Glutamatergic neuron (in vitro differentiated cells): Measurements from ENCODE around the gene POLE3. TPM values are rescaled to one million over a fixed set of nuclear protein-coding genes. Genes with fewer than 3 reads are reported as not detected.

Experiments
- DNase-seq: peaks from one replicate; pipeline ENCODE4 v3.0.0; 2022
- H3K27ac Mint-ChIP-seq: one replicate; pipeline ENCODE4 v1.8.0; 2020; ENCODE audit warnings: mild to moderate bottlenecking, mixed read lengths, inconsistent platforms; ENCODE audit not compliant: unreplicated experiment
- H3K27me3 Mint-ChIP-seq: one replicate; pipeline ENCODE4 v1.8.0; 2020; ENCODE audit warnings: mild to moderate bottlenecking, moderate library complexity, mixed read lengths, inconsistent platforms; ENCODE audit not compliant: unreplicated experiment
- H3K36me3 Mint-ChIP-seq: one replicate; pipeline ENCODE4 v1.8.0; 2020; ENCODE audit warnings: mild to moderate bottlenecking, mixed read lengths, inconsistent platforms; ENCODE audit not compliant: unreplicated experiment
- H3K4me1 Mint-ChIP-seq: one replicate; pipeline ENCODE4 v1.8.0; 2020; ENCODE audit warnings: mild to moderate bottlenecking, low read depth, mixed read lengths, inconsistent platforms; ENCODE audit not compliant: unreplicated experiment
- H3K4me3 Mint-ChIP-seq: one replicate; pipeline ENCODE4 v1.8.0; 2020; ENCODE audit warnings: mild to moderate bottlenecking, mixed read lengths, inconsistent platforms; ENCODE audit not compliant: unreplicated experiment
- H3K9me3 Mint-ChIP-seq: one replicate; pipeline ENCODE4 v1.8.0; 2020; ENCODE audit warnings: mild to moderate bottlenecking, moderate library complexity, mixed read lengths, inconsistent platforms; ENCODE audit not compliant: unreplicated experiment
- long read RNA-seq: library from polyadenylated mRNA; unstranded; transcript quantifications from one replicate; pipeline ENCODE4 v2.0.0, GENCODE V29; 2020; ENCODE audit not compliant: unreplicated experiment
- total RNA-seq: library from RNA; stranded (reverse); fragmentation: NEBNext Ultra II Directional; extraction: Animal tissue kit (Norgen Biotek cat#: 25700); gene quantifications from one replicate; pipeline ENCODE4 v1.2.1, GENCODE V29; 2021; ENCODE audit not compliant: unreplicated experiment
- TF ChIP-seq, protein P1 (sequence below): fragments of 200-600 bp; sonication (generic); IDR thresholded peaks from one replicate; pipeline ENCODE4 v1.5.0; 2021; ENCODE audit not compliant: partially characterized antibody, unreplicated experiment

POLE3 gene
- 22.3 TPM for total RNA-seq
- long read RNA-seq, transcript POLE3-201 (4 exons, 2,109 nt), result major isoform, 16 of 19 reads
- long read RNA-seq, partial matches to known transcripts, result 0 of 19 reads
- long read RNA-seq, other reads (novel, unspliced or antisense), result 0 of 19 reads

DNA sequence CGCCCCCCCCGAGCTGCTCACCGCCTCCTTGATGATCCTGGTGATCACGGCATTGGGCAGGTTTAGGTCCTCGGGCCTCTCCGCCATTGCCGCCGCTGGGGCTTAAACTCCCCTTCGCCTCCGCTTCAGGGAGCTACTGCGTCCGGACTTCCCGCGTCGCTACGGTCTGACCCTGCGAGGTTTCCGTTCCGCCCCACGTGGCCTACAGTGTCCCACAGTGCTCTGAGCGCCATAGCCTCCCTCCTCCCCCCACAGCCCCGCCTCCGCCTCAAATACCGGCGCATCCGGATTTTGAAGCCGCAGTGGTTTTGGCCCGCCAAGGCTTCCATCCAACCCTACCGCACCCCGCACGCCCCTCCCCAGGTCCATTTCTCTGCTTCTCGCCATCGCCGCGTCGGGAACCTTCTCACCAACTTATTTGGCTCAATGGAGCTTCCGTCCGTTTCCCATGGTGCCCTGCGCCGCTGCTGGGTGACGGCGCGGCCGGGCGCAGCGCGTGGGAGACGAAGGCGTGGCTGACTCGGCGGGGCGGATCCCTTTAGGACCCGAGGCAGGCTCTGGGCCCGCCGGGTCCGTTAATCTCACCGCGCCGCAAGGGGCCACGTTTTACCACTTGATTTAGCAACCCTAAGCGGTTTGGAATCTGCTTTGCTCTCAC is at the start of gene POLE3, which contains the start of gene C9orf43:
TSS of gene POLE3 (minus strand) at position 469 of the 658 bp plus-strand sequence. CDS start at position 87, 382 bp downstream.
TSS of gene C9orf43 (plus strand) at position 541 of the 658 bp plus-strand sequence. CDS start 2,747 bp downstream, outside the sequence.
- TF ChIP-seq, protein P1, sequence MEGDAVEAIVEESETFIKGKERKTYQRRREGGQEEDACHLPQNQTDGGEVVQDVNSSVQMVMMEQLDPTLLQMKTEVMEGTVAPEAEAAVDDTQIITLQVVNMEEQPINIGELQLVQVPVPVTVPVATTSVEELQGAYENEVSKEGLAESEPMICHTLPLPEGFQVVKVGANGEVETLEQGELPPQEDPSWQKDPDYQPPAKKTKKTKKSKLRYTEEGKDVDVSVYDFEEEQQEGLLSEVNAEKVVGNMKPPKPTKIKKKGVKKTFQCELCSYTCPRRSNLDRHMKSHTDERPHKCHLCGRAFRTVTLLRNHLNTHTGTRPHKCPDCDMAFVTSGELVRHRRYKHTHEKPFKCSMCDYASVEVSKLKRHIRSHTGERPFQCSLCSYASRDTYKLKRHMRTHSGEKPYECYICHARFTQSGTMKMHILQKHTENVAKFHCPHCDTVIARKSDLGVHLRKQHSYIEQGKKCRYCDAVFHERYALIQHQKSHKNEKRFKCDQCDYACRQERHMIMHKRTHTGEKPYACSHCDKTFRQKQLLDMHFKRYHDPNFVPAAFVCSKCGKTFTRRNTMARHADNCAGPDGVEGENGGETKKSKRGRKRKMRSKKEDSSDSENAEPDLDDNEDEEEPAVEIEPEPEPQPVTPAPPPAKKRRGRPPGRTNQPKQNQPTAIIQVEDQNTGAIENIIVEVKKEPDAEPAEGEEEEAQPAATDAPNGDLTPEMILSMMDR, result no peak
- Mint-ChIP-seq H3K4me1 (peaks cover 2% of the 10 kb centered on the region), H3K27me3 (peaks cover 3% of the 10 kb centered on the region), H3K36me3 (no peaks in the 10 kb centered on the region), H3K27ac (peak within 1 kb of the TSS; percentile 92), H3K4me3 (peak within 1 kb of the TSS; percentile 98), H3K9me3 (peaks cover 8% of the 10 kb centered on the region)
- peak; percentile 95 for DNase-seq

GRCh38 chr9:113456235-113456634 is 45.8 kb upstream of the POLE3 start:
- DNase-seq, result no peak

DNA sequence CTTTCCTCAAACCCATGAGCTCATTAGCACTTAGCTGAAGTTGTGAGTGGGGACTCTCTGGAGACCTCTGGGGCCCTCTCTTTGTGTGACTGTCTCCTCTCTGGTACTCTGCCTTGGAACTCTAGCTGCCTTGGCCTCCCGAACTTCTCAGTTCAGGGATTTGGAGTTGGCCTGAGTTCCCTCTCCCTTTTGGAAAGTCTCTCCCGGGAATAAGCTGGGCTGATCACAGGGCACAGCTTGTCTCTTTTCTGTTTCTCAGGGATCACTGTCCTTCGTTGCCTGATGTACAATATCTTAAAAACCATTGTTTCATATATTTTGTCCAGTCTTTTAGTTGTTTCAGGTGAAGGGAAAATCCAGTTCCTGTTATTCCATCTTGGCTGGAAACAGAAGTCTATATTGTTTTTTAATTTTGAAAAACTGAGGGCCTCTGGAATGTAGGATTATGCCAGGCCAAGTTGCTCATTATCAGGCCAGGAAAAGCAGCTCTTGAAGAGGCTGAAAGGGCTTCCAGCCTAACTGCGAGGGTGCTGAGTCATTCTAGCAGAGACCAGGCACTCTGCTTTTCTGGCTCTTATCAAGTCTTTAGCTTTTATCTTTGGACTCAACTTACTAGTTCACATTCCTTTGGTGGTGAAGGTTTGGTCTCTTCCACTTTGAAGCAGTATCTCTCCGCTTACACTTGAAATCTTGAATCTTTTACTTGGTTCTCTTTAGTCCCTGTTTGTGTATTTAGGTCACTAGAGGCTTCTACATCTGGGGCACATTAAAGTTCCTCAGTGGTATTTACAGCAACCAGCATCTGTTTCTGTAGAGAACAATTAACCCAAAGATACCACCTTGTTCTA is 44.7 kb upstream of the POLE3 start:
- H3K4me3 Mint-ChIP-seq, result no peak overlapping the region
- TF ChIP-seq, protein P1, result no peak
- H3K27me3 Mint-ChIP-seq, result peaks cover 3% of the 10 kb centered on the region
- no peak overlapping the region for H3K27ac Mint-ChIP-seq
- peaks cover 1% of the 10 kb centered on the region for H3K9me3 Mint-ChIP-seq
- peaks cover 8% of the 10 kb centered on the region for H3K4me1 Mint-ChIP-seq
- DNase-seq, result no peak
- H3K36me3 Mint-ChIP-seq, result no peaks in the 10 kb centered on the region

More at GRCh38 chr9:113456235-113456634, 45.8 kb upstream of the POLE3 start:
- H3K36me3 Mint-ChIP-seq, result no peaks in the 10 kb centered on the region
- H3K27me3 Mint-ChIP-seq, result peaks cover 3% of the 10 kb centered on the region
- H3K9me3 Mint-ChIP-seq, result peaks cover 1% of the 10 kb centered on the region
- H3K4me1 Mint-ChIP-seq, result peaks cover 8% of the 10 kb centered on the region
- no peak overlapping the region for H3K4me3 Mint-ChIP-seq
- TF ChIP-seq, protein P1, result no peak
- no peak overlapping the region for H3K27ac Mint-ChIP-seq

GRCh38 chr9:113452113-113452605 is 41.7 kb upstream of the POLE3 start:
- Mint-ChIP-seq H3K4me1 (peaks cover 8% of the 10 kb centered on the region), H3K36me3 (no peaks in the 10 kb centered on the region), H3K27me3 (no peaks in the 10 kb centered on the region), H3K4me3 (no peak overlapping the region), H3K27ac (no peak overlapping the region), H3K9me3 (no peaks in the 10 kb centered on the region)
- TF ChIP-seq, protein P1, result no peak
- no peak for DNase-seq
